Body of pancreas (tissue), 4 donors: Measurements from ENCODE around the gene TNFSF4. TPM values are rescaled to one million over a fixed set of nuclear protein-coding genes. Genes with fewer than 3 reads are reported as not detected.
"Not testable (repeated sequence)": the region's sequence is repeated elsewhere in the genome, so short reads cannot be mapped to it uniquely, and the experiment has no call there.

Source experiments
- ATAC-seq: fragments of 150-250 bp; one replicate; pipeline ENCODE4 v1.9.1; 2016
- DNase-seq, 4 donors: peaks; one replicate each; pipeline ENCODE4 v3.0.0-alpha.2; 2019
- H3K27ac ChIP-seq, 4 donors: fragments of 200-600 bp; sonication (generic); 1 replicate in 3 of 4; 2 replicates in 1 of 4; pipeline versions ENCODE4 v1.5.1 to v1.6.1; 2016 to 2019; ENCODE audit warnings: mild to moderate bottlenecking in 1 of 4, mixed read lengths in 1 of 4, moderate library complexity in 1 of 4
- H3K27me3 ChIP-seq, 2 donors: fragments of 200-600 bp; sonication (generic); one replicate each; pipeline ENCODE4 v1.6.0; 2016; ENCODE audit warnings: mild to moderate bottlenecking in 1 of 2
- H3K36me3 ChIP-seq, 2 donors: fragments of 200-600 bp; sonication (generic); replicated peaks in 1 of 2; 2 replicates each; pipeline ENCODE4 v1.5.1; 2016; ENCODE audit warnings: low read depth in 2 of 2; ENCODE audit not compliant: insufficient read depth in 1 of 2
- H3K4me1 ChIP-seq: fragments of 200-600 bp; sonication (generic); one replicate; pipeline ENCODE4 v1.6.0; 2016
- H3K4me3 ChIP-seq, 2 donors: fragments of 200-600 bp; sonication (generic); 1 replicate in 1 of 2; 2 replicates in 1 of 2; pipeline ENCODE4 v1.5.1; 2016 to 2019
- H3K9me3 ChIP-seq, 3 donors: fragments of 200-600 bp; sonication (generic); 1 replicate in 2 of 3; 2 replicates in 1 of 3; pipeline ENCODE4 v1.5.1; 2016
- POLR2A ChIP-seq, 3 donors: fragments of 450-650 bp; IDR thresholded peaks; one replicate each; pipeline ENCODE4 v1.6.1; 2016; ENCODE audit warnings: antibody characterized with exemption in 3 of 3, mild to moderate bottlenecking in 2 of 3
- WGBS, 2 donors: methylation state at CpG; one replicate each; pipeline ENCODE4 v1.1.5; 2017; 5-methylcytosine and 5-hydroxymethylcytosine counted together
- intact Hi-C: fragments of 100-400 bp; cut with DNase I; formaldehyde crosslinking; loops from one replicate; pipeline ENCODE4 v1.15.1; 2023
- total RNA-seq, 2 donors: library from RNA; depleted of rRNA; stranded (reverse); fragments of >200 nt; gene quantifications; one replicate each; pipeline ENCODE4 v1.1.0, GENCODE V29; 2016
- TF ChIP-seq, protein P1 (sequence below), 7 experiments: fragments of 450-650 bp in 4 of 7; fragments of 200-600 bp in 3 of 7; sonication (generic) in 3 of 7; IDR thresholded peaks; one replicate each; pipeline ENCODE4 v1.5.1; 2016 to 2019; ENCODE audit warnings: antibody characterized with exemption in 7 of 7

The TNFSF4 gene
- total RNA-seq, 2 donors from 2014 or later: 1.3 TPM; not detected in 1

DNA sequence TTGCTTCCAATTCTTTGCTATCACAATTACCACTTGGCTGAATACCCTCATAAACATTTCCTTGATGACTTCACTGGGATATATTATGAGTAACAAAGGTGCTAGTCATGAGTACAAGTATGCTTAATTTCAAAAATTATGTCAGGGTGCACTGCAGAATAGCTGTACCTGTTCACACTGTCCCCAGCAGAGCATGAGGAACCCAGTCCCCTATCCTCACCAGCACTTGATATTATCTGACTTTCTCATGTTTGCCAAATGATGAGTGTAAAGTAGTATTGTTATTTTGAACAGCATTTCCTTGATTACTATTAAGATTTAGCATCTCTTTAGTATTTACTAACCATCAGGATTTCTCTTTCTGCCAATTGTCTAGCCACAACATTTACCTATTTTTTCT, 33.5 kb upstream of the TNFSF4 start:
- Histone ChIP-seq H3K27ac (no peak overlapping the region), H3K27me3 (no peaks in the 10 kb centered on the region), H3K36me3 (no peaks in the 10 kb centered on the region), H3K4me3 (no peak overlapping the region), H3K4me1 (no peaks in the 10 kb centered on the region), H3K9me3 (no peaks in the 10 kb centered on the region)
- no peak for TF ChIP-seq POLR2A (IDR thresholded peaks at IDR 0.05)
- TF ChIP-seq, protein P1, sequence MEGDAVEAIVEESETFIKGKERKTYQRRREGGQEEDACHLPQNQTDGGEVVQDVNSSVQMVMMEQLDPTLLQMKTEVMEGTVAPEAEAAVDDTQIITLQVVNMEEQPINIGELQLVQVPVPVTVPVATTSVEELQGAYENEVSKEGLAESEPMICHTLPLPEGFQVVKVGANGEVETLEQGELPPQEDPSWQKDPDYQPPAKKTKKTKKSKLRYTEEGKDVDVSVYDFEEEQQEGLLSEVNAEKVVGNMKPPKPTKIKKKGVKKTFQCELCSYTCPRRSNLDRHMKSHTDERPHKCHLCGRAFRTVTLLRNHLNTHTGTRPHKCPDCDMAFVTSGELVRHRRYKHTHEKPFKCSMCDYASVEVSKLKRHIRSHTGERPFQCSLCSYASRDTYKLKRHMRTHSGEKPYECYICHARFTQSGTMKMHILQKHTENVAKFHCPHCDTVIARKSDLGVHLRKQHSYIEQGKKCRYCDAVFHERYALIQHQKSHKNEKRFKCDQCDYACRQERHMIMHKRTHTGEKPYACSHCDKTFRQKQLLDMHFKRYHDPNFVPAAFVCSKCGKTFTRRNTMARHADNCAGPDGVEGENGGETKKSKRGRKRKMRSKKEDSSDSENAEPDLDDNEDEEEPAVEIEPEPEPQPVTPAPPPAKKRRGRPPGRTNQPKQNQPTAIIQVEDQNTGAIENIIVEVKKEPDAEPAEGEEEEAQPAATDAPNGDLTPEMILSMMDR (IDR thresholded peaks at IDR 0.05): no peak
- intact Hi-C loops: no loop called here
- DNase-seq (no peak), ATAC-seq (no peak)

DNA sequence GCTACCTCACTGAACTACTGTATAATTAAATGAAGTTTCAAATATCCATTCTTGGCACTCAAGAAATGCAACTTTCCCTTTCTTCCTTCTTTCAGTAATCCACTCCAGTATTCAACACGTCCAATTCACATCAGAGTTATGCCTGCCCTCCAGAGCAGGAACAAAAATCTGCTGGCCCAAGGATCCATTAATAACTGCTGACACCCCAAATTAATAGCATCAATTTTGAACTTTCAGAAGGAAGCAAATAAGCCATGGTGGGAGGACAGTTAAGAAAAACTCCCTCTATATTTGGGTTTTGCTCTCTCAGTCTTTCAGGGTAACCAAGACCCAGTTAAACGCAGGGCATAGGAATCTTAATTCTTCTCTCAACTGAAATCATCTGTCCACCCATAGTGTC, 31.9 kb upstream of the TNFSF4 start:
- intact Hi-C loops: no loop called here
- H3K4me1 ChIP-seq: no peaks in the 10 kb centered on the region
- ATAC-seq (no peak), DNase-seq (no peak)
- H3K27me3 ChIP-seq: no peaks in the 10 kb centered on the region
- H3K4me3 ChIP-seq: no peak overlapping the region
- TF ChIP-seq, protein P1 (IDR thresholded peaks at IDR 0.05): no peak
- no peak for TF ChIP-seq POLR2A (IDR thresholded peaks at IDR 0.05)
- H3K36me3 ChIP-seq: no peaks in the 10 kb centered on the region
- H3K27ac ChIP-seq: no peak overlapping the region
- no peaks in the 10 kb centered on the region for H3K9me3 ChIP-seq
- WGBS, 2 donors: 89 to 91% methylated on average over 2 of the region's 2 CpGs

DNA sequence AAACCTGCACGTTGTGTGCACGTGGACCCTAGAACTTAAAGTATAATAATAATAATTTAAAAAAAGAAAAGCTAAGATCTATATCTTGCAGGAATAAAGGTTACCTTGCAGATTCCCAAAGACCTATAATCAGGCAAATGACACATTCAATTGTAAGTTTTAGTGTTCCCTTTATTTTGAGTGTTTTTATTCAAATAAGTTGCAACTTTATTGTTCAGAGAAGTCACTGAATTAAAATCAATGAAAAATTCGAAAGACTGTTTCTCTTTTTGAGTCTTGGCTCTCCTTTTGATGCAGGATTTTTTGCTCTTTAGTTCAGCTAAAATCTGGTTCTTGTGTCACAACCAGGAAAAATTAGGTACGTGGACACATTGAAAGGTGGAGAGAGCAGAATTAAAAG, 27.8 kb upstream of the TNFSF4 start:
- no peak for ATAC-seq
- Histone ChIP-seq H3K9me3 (no peaks in the 10 kb centered on the region), H3K4me1 (no peaks in the 10 kb centered on the region), H3K27ac (no peak overlapping the region), H3K27me3 (no peaks in the 10 kb centered on the region), H3K4me3 (no peak overlapping the region), H3K36me3 (no peaks in the 10 kb centered on the region)
- 85 to 88% methylated on average over 4 of the region's 4 CpGs for WGBS, 2 donors
- intact Hi-C loops: no loop called here
- no peak for DNase-seq
- TF ChIP-seq, protein P1 (IDR thresholded peaks at IDR 0.05): no peak
- TF ChIP-seq POLR2A (IDR thresholded peaks at IDR 0.05): no peak

DNA sequence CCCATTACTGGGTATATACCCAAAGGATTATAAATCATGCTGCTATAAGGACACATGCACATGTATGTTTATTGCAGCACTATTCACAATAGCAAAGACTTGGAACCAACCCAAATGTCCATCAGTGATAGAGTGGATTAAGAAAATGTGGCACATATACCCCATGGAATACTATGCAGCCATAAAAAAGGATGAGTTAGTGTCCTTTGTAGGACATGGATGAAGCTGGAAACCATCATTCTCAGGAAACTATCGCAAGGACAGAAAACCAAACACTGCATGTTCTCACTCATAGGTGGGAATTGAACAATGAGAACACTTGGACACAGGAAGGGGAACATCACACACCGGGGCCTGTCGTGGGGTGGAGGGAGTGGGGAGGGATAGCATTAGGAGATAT, 27.3 kb upstream of the TNFSF4 start:
- H3K27ac ChIP-seq, H3K9me3 ChIP-seq, H3K4me1 ChIP-seq, H3K36me3 ChIP-seq, intact Hi-C loops, ATAC-seq, H3K4me3 ChIP-seq, DNase-seq, H3K27me3 ChIP-seq: not testable (repeated sequence)
- WGBS, 2 donors: 78 to 96% methylated on average over 3 of the region's 3 CpGs

DNA sequence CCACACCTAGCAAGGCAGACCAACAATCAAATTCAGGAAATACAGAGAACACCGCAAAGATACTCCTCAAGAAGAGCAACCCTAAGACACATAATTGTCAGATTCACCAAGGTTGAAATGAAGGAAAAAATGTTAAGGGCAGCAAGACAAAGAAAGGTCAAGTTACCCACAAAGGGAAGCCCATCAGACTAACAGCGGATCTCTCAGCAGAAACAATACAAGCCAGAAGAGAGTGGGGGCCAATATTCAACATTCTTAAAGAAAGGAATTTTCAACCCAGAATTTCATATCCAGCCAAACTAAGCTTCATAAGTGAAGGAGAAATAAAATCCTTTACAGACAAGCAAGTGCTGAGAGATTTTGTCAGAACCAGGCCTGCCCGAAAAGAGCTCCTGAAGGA, 21.9 kb upstream of the TNFSF4 start:
- DNase-seq, H3K9me3 ChIP-seq, intact Hi-C loops, H3K4me1 ChIP-seq, ATAC-seq, H3K27me3 ChIP-seq, H3K4me3 ChIP-seq, H3K27ac ChIP-seq, H3K36me3 ChIP-seq: not testable (repeated sequence)
- 93% methylated on average over 3 of the region's 3 CpGs for WGBS, 2 donors

DNA sequence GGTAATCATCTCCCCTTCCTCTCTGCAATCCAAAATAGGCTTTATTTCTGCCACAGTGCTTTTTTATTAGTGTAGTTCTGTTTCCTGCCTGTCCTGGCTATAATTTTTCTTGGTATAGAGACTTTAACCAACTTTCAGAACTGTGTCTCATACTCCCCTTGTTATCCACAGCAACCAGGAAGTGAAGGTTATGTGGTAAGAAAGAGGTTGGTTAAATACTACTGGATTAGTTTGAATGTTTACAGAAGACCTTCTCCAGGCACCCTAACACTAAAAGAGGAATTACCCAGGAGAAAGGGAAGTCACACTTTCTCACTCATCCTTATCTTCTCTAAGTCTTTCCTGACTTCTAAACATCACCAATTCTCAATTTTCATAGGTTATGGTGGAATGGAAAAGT, 17.8 kb upstream of the TNFSF4 start:
- DNase-seq (no peak), ATAC-seq (no peak)
- intact Hi-C loops: no loop called here
- no peaks in the 10 kb centered on the region for H3K36me3 ChIP-seq
- no peaks in the 10 kb centered on the region for H3K27me3 ChIP-seq
- H3K9me3 ChIP-seq: no peaks in the 10 kb centered on the region
- no peak overlapping the region for H3K4me3 ChIP-seq
- no peaks in the 10 kb centered on the region for H3K4me1 ChIP-seq
- no peak for TF ChIP-seq POLR2A (IDR thresholded peaks at IDR 0.05)
- TF ChIP-seq, protein P1 (IDR thresholded peaks at IDR 0.05): no peak
- H3K27ac ChIP-seq: no peak overlapping the region
